ENCODE measurements around the gene ATP23.

DNA sequence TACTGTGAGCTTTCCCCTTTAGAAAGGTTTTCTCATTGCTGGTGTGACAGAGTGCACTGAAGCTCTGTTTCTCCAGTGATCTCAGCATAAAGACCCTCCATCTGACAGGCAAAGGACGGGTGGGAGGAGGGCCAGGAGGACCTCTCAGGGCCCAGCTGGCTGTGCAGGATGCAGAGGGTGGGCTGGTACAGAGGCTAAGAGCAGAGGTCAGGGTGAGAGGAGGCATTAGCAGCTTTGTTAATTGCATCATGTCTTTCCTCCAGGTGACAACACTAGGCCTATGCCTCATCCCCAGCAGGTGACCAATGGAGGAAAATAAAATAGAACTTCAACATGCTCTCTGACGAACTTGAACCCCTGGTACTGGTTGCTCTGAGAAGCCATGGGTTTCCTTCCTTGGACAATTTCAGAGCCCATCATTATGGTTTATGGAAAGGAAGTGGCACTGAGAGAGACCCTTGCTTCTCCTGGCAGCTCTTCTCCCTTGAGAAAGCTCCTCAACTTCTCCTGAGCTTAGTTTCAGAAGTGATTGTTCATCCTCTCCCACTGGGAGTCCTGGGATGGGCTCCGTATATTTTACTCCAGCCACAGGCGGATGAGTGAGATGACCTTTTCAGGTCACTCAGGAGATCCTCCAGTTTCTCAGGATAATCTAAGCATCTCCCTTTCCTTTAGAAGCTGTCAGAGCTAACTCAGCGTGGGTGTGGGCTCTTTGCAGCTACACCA is 45.8 kb upstream of the ATP23 start:
- no peak for TF ChIP-seq TCF3 (IDR thresholded peaks at IDR 0.05; ENCODE audit: borderline replicate concordance, insufficient read depth, low read depth, low read length)
- TF ChIP-seq RB1 (IDR thresholded peaks at IDR 0.05; ENCODE audit: borderline replicate concordance), result no peak
- TF ChIP-seq, protein P1, sequence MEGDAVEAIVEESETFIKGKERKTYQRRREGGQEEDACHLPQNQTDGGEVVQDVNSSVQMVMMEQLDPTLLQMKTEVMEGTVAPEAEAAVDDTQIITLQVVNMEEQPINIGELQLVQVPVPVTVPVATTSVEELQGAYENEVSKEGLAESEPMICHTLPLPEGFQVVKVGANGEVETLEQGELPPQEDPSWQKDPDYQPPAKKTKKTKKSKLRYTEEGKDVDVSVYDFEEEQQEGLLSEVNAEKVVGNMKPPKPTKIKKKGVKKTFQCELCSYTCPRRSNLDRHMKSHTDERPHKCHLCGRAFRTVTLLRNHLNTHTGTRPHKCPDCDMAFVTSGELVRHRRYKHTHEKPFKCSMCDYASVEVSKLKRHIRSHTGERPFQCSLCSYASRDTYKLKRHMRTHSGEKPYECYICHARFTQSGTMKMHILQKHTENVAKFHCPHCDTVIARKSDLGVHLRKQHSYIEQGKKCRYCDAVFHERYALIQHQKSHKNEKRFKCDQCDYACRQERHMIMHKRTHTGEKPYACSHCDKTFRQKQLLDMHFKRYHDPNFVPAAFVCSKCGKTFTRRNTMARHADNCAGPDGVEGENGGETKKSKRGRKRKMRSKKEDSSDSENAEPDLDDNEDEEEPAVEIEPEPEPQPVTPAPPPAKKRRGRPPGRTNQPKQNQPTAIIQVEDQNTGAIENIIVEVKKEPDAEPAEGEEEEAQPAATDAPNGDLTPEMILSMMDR (IDR thresholded peaks at IDR 0.05 in 2 of 3, conservative IDR thresholded peaks at IDR 0.05 in 1 of 3; ENCODE audit: control insufficient read depth in 2 of 3, extremely low read depth in 1 of 3, insufficient read depth in 1 of 3, low read depth in 3 of 3, low read length in 3 of 3), result no peak
- no peak for TF ChIP-seq SREBF2 (IDR thresholded peaks at IDR 0.05; ENCODE audit: low read length)
- TF ChIP-seq, protein P2, sequence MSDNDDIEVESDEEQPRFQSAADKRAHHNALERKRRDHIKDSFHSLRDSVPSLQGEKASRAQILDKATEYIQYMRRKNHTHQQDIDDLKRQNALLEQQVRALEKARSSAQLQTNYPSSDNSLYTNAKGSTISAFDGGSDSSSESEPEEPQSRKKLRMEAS (IDR thresholded peaks at IDR 0.05; ENCODE audit: low read depth, low read length), result no peak
- TF ChIP-seq EZH2 (IDR thresholded peaks at IDR 0.05; ENCODE audit: borderline replicate concordance, control insufficient read depth, low read depth, low read length), result no peak
- no peak for TF ChIP-seq POLR2A (IDR thresholded peaks at IDR 0.05; ENCODE audit: low read depth, low read length)
- no peak for TF ChIP-seq ZNF24 (IDR thresholded peaks at IDR 0.05)
- no peak for TF ChIP-seq RAD21 (IDR thresholded peaks at IDR 0.05; ENCODE audit: insufficient read depth, low read depth, low read length)
- TF ChIP-seq SIN3A (IDR thresholded peaks at IDR 0.05; ENCODE audit: low read depth, low read length), result no peak
- TF ChIP-seq FOS (IDR thresholded peaks at IDR 0.05; ENCODE audit: borderline replicate concordance, extremely low read depth, insufficient read length), result no peak
